Ecto neural progenitor cell (in vitro differentiated cells): ENCODE results near the gene COPA.
"Not testable (repeated sequence)": the region's sequence is repeated elsewhere in the genome, so short reads cannot be mapped to it uniquely, and the experiment has no call there.

ENCODE experiments used
- DNase-seq: peaks from one replicate; pipeline ENCODE4 v3.0.0-alpha.2; 2018; ENCODE audit warnings: low spot score

Gene COPA

DNA sequence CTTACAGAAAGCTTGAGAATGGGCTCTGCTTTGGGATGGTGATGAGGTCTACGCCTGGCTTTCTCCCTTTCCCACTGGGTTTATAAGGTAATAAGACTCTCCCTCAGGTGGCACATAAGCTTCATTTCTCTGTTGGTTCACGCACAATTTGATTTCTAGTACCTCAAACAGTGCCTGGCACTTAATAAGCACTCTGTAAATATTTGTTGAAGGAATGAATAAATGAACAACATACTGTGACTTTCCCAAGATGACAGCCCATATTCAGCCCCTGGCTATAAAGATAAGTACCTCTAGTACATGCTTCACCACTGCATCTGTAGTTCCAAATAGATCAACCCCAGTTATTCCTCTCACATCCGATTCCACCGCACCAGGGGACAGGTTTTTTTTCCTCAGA is 17.8 kb downstream of the COPA start:
- DNase-seq = no peak

DNA sequence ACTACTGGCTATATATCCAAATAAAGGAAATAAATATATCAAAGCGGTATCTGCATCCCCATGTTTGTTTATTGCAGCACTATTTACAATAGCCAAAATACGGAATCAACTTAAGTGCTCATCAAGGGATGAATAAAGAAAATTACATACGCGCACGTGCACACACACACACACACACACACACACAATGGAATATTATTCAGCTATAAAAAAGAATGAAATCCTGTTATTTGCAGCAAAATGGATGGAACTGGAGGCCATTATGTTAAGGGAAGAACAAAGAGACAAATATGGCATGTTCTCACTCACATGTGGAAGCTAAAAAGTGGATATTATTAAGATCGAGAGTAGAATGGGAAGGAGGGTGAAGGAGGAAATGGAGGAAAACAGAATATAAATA is 20.2 kb downstream of the COPA start:
- DNase-seq = no peak

DNA sequence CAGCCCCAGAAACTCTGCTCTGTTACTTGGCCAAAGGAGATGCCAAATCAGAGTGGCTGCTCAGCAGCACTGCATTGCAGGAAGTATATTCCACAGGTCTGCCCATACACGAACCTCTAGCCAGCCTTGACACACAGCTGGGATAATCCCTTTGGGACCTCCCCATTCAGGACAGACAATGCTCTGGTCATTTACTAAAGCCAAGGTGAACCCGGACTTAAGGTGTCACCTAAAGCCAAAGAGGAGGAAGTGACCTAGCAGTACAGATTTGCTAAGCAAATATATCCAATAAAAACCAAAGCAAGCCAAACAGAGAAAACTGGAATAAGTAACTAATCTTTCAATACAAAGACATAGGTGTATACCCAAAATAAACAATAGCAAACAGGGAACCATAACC is 27.7 kb downstream of the COPA start:
- no peak for DNase-seq

DNA sequence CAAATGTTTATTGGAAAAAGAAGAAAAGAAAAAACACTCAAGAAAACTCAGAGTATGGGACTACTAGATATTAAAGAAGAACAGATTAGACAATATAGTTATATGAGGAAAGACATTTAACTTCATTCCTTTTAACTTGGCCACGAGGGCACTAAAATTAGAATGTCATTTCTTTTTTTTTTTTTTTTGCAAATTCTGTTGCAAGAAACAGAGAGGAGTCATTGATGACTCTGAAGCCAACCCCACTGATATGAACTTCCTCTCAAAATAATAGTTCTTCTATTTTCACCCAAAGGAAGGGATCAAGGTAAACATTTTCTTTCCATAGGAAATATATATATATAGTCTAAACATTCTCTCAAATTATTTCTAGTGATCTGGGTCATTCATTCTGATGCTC is 33.5 kb downstream of the COPA start:
- no peak for DNase-seq

DNA sequence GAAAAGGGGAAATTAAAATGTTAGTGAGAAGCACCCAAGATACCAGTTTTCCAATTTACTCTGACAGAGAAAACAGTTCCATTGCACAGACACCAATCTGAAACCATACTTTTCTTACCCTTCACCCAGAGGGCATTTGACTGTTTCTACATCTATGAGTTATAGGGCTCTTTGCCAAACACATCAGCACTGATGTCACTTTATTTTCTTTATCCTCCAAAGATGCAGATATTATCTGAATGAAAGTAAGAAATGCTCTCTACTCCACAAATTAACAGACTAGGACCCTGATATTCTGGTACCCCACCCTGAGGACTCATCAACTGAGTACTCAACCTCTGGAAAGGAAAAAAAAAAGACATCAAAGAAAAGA is 33.9 kb downstream of the COPA start:
- DNase-seq = no peak

DNA sequence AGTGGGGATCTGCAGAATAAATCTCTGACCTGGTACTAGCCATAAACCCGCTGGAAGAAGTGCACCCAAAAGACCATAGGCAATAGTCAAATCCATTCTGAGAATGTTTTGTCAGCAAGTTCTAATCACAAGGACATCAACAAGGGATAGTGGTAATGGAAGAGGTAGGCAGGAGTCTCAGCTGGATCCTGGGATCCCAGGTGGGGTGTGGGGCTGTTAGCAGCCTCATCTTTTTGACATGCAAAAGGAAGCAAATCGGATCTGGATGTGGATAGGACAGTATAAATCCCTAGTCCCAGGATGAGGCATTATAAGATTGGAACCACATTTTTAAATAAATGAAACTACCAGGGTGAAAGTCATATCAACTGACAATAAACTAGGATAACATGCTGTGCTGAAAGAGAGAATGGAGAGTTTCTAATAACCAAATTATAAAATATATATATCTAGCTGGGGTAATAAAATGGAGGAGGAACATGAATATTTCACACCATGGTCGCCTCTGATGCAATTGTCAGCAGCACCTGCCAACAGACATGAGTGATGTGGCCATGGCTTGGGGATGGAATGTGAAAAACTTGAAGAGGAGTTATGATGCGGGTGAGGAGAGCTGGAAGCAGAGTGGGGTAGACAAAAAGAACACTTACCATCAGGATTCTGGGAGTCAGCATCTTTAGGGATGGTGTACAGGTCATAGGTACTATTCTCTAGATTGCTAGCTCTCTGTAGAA is 34.4 kb downstream of the COPA start:
- DNase-seq = no peak

DNA sequence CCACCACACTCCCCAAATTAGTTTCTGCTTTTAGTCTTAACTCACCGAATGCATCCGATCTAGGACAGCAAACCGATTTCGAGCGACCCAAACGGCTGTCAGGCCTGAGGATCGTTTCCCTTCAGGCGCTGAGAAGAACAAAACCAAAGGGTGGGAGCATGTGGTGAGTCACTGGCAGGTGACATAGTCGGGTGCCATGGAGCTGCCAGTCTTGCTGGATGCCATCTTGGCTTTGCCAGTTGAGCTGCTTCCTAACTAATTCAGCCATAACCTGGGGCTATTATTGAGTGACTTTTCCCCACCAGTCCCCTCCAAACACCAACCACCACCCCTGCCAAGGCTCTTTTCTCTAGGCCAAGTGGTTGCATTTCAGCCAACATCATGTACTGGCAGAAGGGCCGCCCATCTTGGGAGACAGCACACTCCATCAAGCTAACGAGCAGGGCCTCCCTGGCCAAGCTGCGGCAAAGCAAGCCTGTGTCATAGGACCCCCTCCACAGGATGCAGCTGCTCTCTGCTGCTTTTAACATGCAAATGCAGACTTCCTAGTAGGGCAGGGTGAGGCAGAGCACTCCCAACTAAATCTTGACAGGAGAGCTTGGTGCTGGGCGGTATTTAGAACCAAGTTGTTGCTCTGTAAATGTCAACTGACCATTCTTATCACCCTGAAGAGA is 35.8 kb downstream of the COPA start:
- DNase-seq = no peak

DNA sequence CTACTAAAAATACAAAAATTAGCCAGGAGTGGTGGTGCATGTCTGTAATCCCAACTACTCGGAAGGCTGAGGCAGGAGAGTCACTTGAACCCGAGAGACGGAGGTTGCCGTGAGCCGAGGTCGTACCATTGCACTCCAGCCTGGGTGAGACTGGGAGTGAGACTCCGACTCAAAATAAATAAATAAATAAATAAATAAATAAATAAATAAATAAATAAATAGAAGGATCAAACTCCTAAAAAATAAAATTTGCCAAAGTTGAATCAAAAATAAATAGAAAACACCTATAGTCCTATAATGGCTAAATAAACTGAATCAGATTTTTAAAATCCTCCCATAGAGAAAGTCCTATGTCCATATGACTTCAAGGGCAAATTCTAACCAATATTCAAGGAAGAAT is 42.9 kb downstream of the COPA start:
- no peak for DNase-seq

DNA sequence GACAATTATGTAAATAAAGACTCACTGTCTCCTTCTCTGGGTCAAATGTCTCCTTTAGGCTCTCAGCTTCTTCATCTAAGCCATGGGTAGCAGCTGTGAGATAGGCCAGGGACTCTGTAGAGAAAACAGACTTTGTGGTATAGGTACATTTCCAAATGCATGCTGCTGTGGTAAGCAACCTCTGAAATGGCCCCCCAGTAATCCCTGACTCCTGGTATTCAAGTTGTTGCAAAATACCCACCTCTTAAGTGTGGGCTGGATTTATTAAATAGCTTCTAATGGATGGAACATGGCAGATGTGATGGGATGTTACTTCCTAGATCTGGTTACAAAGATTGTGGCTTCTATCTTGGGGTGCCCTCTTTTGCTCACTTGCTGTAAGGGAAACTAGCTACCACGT is 47.0 kb downstream of the COPA start:
- DNase-seq = no peak

DNA sequence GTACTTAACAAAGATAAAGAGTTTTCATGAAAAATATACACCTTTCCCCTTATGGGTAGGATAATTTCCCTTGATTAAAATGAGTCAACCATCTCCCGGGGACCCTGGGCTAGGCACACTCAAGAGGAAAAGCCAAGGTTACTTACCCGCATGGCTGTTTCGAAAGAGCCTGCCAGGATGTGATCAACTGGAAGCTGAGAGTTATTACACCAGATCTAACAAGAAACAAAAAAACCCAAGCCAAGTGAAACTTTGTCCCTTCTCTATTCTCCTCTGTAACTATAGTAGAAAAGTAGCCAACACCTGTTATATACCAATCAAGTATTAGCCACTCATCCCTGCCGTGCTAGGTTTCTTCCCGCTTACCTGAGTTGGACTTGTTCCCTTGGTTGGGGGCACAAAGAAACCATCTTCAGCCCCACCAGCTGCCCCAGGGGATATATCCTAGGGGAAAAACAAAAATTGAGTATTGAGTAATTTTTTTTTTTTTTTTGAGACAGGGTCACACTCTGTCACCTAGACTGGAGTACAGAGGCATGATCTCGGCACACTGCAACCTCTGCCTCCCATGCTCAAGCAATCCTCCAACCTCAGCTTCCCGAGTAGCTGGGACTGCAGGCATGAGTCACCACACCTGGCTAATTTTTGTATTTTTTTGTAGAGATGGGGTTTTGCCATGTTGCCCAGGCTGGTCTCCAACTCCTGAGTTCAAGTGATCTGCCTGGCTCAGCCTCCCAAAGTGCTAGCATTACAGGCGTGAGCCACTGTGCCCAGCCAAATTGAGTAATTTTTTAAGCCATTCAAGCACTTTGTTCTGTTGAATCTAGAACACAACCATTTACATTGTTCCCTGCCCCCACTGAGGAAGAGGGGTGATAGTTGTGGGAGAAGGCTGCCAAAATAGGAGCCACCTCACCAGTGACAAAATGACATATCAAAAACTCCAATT is 49.8 kb downstream of the COPA start:
- no peak for DNase-seq

DNA sequence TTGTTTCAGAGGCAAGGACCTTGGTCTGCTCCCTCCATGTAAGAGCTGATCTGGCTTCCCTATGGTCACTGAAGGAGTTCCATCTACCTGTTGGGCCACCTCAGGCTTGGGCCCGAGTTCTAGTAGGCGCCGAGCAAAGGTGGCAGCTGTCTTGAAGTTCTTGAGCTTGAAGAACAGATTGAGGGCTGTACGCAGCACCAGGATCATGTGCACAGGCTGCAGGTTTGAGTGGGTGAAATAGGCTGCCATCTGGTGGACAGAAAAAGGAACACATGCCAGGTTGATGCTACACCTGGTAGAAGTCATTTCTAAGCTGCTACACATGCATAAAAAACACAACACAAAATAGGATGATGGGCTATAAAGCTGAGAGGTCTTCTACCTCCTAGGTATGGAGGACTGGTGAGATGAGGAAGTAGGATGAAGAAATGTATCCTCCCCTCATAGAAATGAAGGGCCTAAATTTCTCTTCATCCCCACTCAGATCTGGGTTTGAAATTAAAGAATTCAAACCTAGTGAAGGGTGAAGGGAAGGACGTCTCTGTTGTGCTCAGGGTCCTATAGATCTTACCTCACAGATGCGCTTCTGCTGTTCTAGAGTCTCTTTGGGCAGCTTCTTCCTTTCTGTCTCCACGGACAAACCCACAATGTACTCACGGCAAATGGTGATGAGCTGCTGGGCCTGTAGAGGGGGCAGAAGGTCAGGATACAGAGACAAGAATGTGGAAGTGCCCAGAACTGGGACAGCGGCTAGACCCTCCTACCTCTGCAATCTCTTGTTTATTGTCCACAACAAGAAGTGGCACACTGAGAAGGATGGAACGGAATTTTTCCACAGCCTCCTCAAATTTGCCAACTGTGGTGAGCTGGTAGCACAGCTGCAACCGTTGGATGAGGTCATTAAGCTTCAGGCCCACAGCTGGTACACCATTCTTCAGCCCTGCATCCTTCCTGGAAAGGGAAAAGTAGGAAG is 51.5 kb downstream of the COPA start:
- peak; percentile 58 for DNase-seq

DNA sequence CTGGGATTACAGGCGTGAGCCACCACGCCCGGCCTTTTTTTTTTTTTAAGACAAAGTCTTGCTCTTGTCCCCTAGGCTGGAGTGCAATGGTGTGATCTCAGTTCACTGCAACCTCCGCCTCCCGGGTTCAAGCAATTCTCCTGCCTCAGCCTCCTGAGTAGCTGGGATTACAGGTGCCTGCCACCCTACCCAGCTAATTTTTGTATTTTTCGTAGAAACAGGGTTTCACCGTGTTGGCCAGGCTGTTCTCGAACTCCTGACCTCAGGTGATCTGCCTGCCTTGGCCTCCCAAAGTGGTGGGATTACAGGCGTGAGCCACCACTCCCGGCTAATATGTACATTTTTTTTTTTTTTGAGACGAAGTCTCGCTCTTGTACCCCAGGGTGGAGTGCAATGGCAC is 55.3 kb downstream of the COPA start:
- DNase-seq = not testable (repeated sequence)

DNA sequence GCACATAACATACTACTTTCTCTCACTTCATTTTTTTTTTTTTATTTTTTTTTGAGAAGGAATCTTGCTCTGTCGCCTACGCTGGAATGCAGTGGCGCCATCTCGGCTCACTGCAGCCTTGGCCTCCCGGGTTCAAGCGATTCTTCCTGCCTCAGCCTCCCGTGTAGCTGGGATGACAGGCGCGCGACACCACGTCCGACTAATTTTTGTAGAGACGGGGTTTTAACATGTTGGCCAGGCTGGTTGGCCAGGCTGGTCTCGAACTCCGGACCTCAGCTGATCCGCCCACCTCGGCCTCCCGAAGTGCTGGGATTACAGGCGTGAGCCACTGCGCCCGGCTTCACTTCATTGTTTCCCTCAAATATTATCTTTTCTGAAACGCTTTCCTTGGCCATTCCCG is 57.5 kb downstream of the COPA start:
- no peak for DNase-seq

DNA sequence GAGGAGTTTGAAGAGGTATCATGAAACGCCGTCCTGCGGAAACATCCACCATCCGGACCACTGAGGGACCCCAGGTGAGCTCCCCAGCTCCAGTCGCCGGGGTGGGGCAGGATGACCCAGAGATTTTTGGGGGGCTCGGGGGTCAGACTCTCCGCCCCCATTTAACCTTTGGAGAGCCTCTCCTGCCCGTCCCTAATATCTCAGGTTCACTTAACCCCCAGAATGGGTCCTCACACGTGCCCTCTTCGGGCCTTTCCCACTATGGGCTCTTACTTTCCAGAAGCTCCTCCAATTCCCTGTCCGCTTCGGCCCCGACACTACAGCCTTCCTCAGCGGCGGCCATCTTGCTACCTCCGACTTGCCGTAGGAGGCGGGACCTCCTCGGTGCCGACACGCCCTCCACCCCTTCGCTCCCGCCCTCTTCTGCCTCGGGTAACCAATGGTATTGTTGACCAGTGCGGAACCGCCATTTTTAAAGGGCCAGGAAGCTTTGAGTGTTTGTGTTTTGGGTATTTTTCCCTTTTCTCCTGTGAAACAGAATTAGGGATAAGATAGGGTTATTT is 58.2 kb downstream of the COPA start, which contains the start of gene PEX19:
Gene PEX19, minus strand, starts transcription at position 352 of the 563 bp plus-strand sequence. Its CDS starts 9 bp downstream, at position 343.
- peak; percentile 96 for DNase-seq

DNA sequence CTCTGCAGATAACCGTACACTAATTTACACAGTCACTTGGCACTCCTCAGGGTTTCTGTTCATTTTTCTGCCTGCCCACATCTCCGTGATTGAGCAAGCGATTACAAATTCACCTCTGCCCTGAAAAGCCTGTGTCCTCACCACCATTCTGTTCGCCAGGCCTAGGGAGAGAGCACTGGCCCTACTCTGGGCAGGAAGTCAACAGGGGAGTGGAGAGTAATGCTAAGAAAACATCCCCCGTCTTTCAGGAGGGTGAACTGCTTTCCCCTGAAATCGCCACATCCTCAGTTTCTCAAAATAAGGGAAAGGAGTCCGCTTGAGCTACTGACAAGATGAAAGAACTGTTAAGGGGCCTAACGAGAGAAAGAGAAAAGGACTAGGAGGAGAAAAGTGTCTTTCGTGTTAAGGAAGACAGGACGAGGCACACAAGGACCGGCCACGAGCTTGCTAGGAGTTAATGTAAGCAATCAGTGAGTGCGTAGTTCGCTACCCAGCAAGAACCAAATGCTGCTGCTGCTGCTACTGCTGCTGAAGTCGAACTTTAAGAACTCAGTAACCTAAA is 58.7 kb downstream of the COPA start:
- DNase-seq = no peak

DNA sequence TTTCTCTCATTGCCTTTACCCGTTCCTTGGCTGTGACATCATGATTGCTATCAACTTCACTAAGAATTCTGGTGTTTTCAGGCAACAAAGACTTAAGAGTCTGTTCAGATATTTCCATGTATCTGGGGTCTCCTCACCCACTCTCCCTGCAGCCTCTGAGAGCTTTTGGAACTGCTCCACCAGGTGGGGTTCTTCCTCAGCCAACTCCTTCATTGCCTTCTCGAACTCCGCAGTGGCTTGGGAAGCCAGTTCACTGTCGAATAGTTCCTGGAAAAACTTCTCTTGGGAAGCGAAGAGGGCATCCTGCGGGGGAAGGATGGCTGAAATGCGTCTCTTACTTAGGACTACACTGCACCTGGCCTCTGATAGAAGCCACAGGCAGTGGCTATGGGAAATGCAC is 60.2 kb downstream of the COPA start:
- no peak for DNase-seq

DNA sequence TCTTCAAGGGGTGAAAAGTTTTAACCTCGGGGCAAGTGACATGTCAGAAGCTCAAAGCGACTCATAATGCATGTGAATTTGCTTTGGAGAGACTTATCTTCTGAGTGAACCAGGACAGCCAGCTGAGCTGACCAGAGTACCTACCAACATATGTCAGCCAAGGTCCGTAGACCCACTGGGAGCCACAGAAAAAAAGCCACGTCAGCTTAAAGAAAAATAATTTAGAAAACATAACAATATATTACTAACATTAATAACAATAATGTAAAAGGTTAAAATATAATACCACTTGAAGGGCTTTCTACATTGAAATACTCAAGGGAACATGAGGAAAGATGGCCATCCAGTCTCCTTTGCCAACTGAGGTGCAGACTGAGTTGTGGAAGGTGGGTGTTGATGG is 65.1 kb downstream of the COPA start:
- no peak for DNase-seq

DNA sequence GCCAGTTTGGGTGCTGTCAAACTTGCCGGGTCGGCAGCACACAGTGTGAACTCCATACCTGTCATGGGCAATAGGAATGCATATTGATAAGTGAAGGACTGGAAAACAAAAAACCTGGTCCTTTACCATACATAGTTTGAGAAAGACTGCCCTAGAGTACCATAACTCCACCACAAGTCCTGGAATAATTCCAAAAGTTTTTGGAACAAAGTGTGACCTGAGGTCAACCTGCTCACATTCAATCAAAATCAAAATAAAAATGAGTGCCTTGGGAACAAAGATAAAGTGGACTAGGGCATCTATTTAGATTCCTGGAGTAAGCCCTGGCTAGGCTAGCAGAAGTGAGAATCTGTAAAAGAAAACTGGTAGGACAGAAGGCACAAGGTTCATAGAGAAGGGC is 65.7 kb downstream of the COPA start:
- no peak for DNase-seq

DNA sequence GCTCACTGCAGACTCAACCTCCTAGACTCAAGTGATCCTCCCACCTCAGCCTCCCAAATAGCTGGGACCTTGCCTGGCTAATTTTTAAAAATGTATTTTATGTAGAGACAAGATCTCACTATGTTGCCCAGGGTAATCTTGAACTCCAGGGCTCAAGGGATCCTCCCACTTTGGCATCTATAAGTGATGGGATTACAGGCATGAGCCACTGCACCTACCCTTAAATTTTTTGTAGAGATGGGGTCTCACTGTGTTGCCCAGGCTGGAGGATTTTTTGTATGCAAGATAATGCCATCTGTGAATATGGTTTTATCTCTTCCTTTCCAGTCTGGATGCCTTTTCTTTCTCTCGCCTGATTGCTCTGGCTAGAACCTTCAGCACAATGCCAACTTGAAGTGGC is 72.0 kb downstream of the COPA start:
- no peak for DNase-seq

DNA sequence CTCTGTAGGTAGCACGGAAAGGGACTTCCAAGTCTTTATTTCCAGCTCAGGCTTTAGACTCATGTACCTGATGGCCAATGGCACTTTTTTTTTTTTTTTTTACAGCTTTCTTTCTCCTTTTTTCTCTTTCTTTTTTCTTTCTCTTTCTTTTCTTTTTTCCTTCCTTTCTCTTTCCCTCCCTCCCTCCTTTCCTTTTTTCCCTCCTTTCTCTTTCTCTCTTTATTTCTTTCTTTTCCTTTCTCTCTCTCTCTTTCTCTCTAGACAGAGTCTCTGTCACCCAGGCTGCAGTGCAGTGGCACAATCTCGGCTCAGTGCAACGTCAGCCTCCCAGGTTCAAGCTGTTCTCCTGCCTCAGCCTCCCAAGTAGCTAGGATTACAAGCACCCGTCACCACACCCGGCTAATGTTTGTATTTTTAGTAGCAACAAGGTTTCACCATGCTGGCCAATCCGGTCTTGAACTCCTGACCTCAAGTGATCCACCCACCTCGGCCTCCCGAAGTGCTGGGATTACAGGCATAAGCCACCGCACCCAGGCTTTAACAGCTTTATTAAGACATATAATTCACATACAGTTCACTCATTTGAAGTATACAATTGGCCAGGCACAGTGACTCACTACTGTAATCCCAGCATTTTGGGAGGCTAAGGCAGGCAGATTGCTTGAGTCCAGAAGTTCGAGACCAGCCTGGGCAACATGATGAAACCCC is 75.6 kb downstream of the COPA start:
- no peak for DNase-seq
